Transverse colon (tissue), 4 donors: ENCODE data around the gene BCL6. TPM values are rescaled to one million over a fixed set of nuclear protein-coding genes. Genes with fewer than 3 reads are reported as not detected.

Experiments used
- DNase-seq: peaks from one replicate; pipeline ENCODE4 v3.0.0-alpha.2; 2019
- H3K27ac ChIP-seq, 4 donors: fragments of 200-600 bp; sonication (generic); 2 replicates each; pipeline ENCODE4 v1.5.1; 2016 to 2018; ENCODE audit warnings: inconsistent platforms in 4 of 4
- H3K27me3 ChIP-seq: fragments of 200-600 bp; sonication (generic); 2 replicates; pipeline ENCODE4 v1.5.1; 2017; ENCODE audit warnings: inconsistent platforms
- H3K36me3 ChIP-seq, 4 donors: fragments of 200-600 bp; sonication (generic); 2 replicates each; pipeline ENCODE4 v1.5.1; 2017 to 2019; ENCODE audit warnings: inconsistent platforms in 4 of 4
- H3K4me1 ChIP-seq, 4 donors: fragments of 200-600 bp; sonication (generic); 2 replicates each; pipeline ENCODE4 v1.5.1; 2017 to 2020; ENCODE audit warnings: inconsistent platforms in 4 of 4
- H3K4me3 ChIP-seq, 4 donors: fragments of 200-600 bp; sonication (generic); 1 replicate in 1 of 4; 2 replicates in 3 of 4; pipeline versions ENCODE4 v1.5.1 to v1.6.1; 2017 to 2019; ENCODE audit warnings: inconsistent platforms in 4 of 4
- H3K9me3 ChIP-seq, 2 donors: fragments of 200-600 bp; sonication (generic); 2 replicates each; pipeline ENCODE4 v1.5.1; 2017 to 2019; ENCODE audit warnings: inconsistent platforms in 2 of 2
- EP300 ChIP-seq: sonication (generic); formaldehyde crosslinking; IDR thresholded peaks from one replicate; pipeline ENCODE4 v1.6.1; 2017; ENCODE audit warnings: antibody characterized with exemption, low read depth
- POLR2A ChIP-seq: fragments of 450-650 bp; IDR thresholded peaks from one replicate; pipeline ENCODE4 v1.6.1; 2016; ENCODE audit warnings: antibody characterized with exemption, mild to moderate bottlenecking, moderate library complexity
- POLR2AphosphoS5 ChIP-seq, 3 donors: sonication (generic); formaldehyde crosslinking; IDR thresholded peaks; one replicate each; pipeline ENCODE4 v1.6.1; 2016; ENCODE audit warnings: antibody characterized with exemption in 3 of 3
- WGBS, 2 donors: methylation state at CpG; one replicate each; pipeline ENCODE4 v1.1.5; 2018; ENCODE audit warnings: low coverage in 1 of 2; 5-methylcytosine and 5-hydroxymethylcytosine counted together
- in situ Hi-C, 4 donors: fragments of 200-750 bp; cut with MboI; loops; one replicate each; pipeline versions ENCODE4 v1.15.0 to v1.15.1; 2017; ENCODE audit warnings: low sequenced_read_pairs in 3 of 4, low pct_ligation_motif_present in 1 of 4, low pct_unique_long_range_greater_than_20kb in 1 of 4
- intact Hi-C: fragments of 100-400 bp; cut with DNase I; formaldehyde crosslinking; loops from one replicate; pipeline ENCODE4 v1.15.1; 2023; ENCODE audit warnings: low total_unique reads
- total RNA-seq, 4 donors: library from RNA; depleted of rRNA; stranded (reverse); fragments of >200 nt; gene quantifications; one replicate each; pipeline ENCODE4 v1.1.0, GENCODE V29; 2016
- TF ChIP-seq, protein P1 (sequence below), 5 experiments: fragments of 200-600 bp in 3 of 5; fragments of 450-650 bp in 2 of 5; sonication (generic) in 3 of 5; IDR thresholded peaks; 1 replicate in 2 of 5; 2 replicates in 3 of 5; pipeline ENCODE4 v1.5.1; 2016 to 2017; ENCODE audit warnings: antibody characterized with exemption in 5 of 5, inconsistent platforms in 3 of 5, mild to moderate bottlenecking in 2 of 5, moderate library complexity in 1 of 5

BCL6 gene
- total RNA-seq, 4 donors from 2014 or later = 18.7 to 65.5 (median 32.5) TPM

DNA sequence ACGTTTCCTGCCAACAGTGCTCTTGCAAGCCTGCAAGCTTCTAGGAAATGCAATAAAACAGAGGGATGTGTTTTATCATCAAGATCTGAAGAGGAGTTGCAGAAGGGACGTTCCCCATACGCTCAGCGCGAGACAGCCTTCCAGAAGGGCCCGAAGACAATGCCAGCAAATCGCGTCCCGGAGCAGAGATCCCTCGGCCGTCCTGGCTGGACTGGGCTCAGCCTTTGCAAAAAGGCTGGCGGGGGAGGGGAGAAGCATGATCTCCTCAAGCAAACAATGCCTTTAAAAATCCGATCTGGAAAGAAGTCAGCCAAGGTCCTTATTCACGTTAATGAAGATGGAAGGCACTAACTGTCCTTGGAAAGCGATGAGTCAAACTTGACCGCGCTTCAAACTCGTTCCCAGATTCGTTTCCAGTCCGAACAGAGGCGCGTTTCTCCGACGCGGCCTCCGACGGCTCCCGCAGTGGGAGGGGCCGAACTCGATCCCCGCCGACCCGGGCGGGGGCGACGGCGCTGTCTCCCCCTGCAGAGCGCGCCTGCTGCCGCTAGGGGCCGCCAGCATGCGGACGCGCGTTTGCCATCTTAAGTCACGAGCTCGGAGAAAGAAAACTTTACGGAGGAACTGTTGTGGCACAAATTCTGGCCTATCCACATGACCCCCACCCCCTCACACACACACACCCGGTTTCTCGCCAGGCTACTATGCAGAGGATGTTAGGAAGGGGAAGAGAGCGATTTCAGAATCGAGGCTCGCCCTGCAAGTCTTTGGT, 5.5 kb downstream of the BCL6 start:
- H3K4me1 ChIP-seq = peaks cover 0 to 48% (median 46%) of the 10 kb centered on the region in 4 donors
- intact Hi-C loops (loop anchor here (2.0 to 10.0 kb wide), 5 partner anchors 165 to 1213 kb away; no protein-coding TSS in a partner anchor), in situ Hi-C loops (loop anchor here (5.0 to 25.0 kb wide), 10 partner anchors 415 to 1415 kb away; partner anchors contain the start of gene LPP (in 2 of the 4))
- DNase-seq = peak; percentile 83
- no peaks in the 10 kb centered on the region for H3K9me3 ChIP-seq
- H3K4me3 ChIP-seq = peak overlapping the region; percentile 31 to 71 (median 51)
- TF ChIP-seq, protein P1, sequence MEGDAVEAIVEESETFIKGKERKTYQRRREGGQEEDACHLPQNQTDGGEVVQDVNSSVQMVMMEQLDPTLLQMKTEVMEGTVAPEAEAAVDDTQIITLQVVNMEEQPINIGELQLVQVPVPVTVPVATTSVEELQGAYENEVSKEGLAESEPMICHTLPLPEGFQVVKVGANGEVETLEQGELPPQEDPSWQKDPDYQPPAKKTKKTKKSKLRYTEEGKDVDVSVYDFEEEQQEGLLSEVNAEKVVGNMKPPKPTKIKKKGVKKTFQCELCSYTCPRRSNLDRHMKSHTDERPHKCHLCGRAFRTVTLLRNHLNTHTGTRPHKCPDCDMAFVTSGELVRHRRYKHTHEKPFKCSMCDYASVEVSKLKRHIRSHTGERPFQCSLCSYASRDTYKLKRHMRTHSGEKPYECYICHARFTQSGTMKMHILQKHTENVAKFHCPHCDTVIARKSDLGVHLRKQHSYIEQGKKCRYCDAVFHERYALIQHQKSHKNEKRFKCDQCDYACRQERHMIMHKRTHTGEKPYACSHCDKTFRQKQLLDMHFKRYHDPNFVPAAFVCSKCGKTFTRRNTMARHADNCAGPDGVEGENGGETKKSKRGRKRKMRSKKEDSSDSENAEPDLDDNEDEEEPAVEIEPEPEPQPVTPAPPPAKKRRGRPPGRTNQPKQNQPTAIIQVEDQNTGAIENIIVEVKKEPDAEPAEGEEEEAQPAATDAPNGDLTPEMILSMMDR (IDR thresholded peaks at IDR 0.05) = peak; percentile 96 to 99 (median 98)
- TF ChIP-seq POLR2A = peak; percentile 43
- TF ChIP-seq POLR2AphosphoS5 (IDR thresholded peaks at IDR 0.05) = peak; percentile 86 to 92 (median 90)
- TF ChIP-seq EP300 = peak; percentile 99
- no peaks in the 10 kb centered on the region for H3K27me3 ChIP-seq
- H3K36me3 ChIP-seq = no peaks in the 10 kb centered on the region
- peak overlapping the region; percentile 91 to 99 (median 98) for H3K27ac ChIP-seq
- 0 to 2% methylated on average over 9 to 53 of the region's 53 CpGs for WGBS, 2 donors

DNA sequence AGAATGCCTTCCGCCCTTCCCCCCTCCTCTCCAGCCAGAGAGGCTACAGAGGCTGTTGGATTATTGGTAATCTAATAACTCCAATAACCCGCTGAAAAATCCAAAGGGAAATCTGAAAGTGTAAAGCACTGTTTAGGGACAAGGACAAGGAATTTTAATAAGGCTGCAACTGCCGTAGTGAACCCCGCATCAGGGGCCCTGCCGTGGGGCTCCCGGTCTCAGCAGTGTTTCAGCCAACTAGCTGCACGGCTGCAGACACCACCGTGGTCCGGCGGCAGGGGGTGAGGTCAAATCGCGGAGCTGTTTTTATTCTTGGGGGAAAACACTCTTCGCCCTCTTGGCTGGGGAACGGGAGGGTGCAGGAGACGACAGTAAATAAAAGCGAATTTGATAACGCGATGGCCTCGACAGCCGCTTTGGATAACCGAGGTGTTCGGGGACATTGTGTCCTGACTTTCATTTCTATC, 6.1 kb downstream of the BCL6 start:
- no peak for DNase-seq
- Histone ChIP-seq H3K4me3 (peak overlapping the region; percentile 31 to 71 (median 51)), H3K27me3 (no peaks in the 10 kb centered on the region), H3K4me1 (peaks cover 0 to 48% (median 46%) of the 10 kb centered on the region in 4 donors), H3K9me3 (no peaks in the 10 kb centered on the region), H3K27ac (peak overlapping the region; percentile 91 to 99 (median 98)), H3K36me3 (no peaks in the 10 kb centered on the region)
- in situ Hi-C loops = loop anchor here (5.0 to 25.0 kb wide), 9 partner anchors 423 to 1416 kb away; partner anchors contain the start of gene LPP (in 1 of the 4)
- 0 to 1% methylated on average over 17 to 22 of the region's 22 CpGs for WGBS, 2 donors
- TF ChIP-seq POLR2AphosphoS5 (IDR thresholded peaks at IDR 0.05) (no peak), POLR2A (no peak), EP300 (no peak)
- TF ChIP-seq, protein P1 (IDR thresholded peaks at IDR 0.05) = no peak
- intact Hi-C loops = no loop called here

DNA sequence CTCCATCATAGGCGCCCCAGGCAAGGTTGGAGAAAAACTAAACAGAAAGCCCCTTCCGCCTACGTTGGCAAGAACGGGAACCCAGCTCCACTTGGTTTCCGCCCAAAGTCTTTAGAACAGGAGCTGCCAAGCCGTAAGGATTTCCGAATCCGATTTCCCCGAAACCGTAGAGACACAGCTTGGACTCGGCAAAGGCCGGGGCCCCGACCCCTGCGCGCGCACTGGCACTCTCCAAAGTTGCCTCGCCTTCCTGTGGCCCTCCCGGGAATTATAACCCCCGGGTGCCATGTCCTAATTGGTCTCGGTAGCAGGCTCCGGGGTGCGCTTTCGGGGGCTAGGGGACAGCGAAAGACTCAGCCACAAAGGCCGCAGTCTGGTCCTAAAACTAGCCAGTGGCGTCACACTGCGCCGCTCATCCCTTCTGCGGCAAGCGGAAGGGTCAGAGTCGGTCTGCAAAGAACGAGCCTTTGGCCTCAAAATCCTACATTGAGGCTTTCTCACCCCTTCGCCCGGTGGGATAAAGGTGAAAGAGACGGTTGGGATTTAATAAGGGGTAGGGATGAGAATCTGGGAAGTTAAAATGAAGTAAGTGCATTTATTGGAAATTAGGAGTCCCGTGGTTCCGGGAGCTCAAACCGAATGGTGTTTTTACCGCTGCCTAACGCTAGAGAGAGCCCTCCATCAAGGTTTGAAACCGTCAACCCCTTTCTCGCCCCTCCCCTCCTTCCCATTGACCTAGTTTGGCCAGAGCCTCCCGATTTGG, 6.8 kb downstream of the BCL6 start:
- in situ Hi-C loops = loop anchor here (5.0 to 25.0 kb wide), 9 partner anchors 424 to 1416 kb away; partner anchors contain the start of gene LPP (in 1 of the 4)
- intact Hi-C loops = no loop called here
- Histone ChIP-seq H3K27ac (peak overlapping the region; percentile 91 to 99 (median 98)), H3K27me3 (no peaks in the 10 kb centered on the region), H3K4me1 (peaks cover 0 to 48% (median 46%) of the 10 kb centered on the region in 4 donors), H3K36me3 (peaks cover 0 to 3% (median 0%) of the 10 kb centered on the region in 4 donors), H3K4me3 (peak overlapping the region; percentile 31 to 71 (median 51)), H3K9me3 (no peaks in the 10 kb centered on the region)
- TF ChIP-seq, protein P1 (IDR thresholded peaks at IDR 0.05) = peak; percentile 64 to 85 (median 69)
- TF ChIP-seq POLR2A = peak; percentile 31
- TF ChIP-seq POLR2AphosphoS5 (IDR thresholded peaks at IDR 0.05) = peak in 2 of 3 donors; percentile 39 to 58
- peak; percentile 73 for TF ChIP-seq EP300
- peak; percentile 90 for DNase-seq
- WGBS, 2 donors = 0 to 1% methylated on average over 6 to 43 of the region's 43 CpGs

DNA sequence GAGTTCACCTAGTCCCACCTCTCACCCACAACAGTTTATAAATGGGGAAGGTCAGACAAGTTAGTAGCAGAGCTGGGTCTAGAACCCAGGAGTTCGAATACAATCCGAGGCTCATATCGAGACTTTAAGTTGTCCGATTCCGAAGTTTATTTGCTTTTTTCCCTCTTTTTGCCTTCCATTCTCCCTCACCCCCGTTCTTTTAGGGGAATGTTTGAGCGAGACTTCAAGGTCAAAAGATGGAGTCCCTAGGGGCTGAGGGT, 7.3 kb downstream of the BCL6 start:
- in situ Hi-C loops = loop anchor here (5.0 to 25.0 kb wide), 9 partner anchors 424 to 1417 kb away; partner anchors contain the start of gene LPP (in 1 of the 4)
- Histone ChIP-seq H3K4me1 (peaks cover 0 to 44% (median 43%) of the 10 kb centered on the region in 4 donors), H3K9me3 (no peaks in the 10 kb centered on the region), H3K27me3 (no peaks in the 10 kb centered on the region), H3K27ac (peak overlapping the region; percentile 91 to 99 (median 98)), H3K36me3 (peaks cover 0 to 7% (median 2%) of the 10 kb centered on the region in 4 donors), H3K4me3 (peak overlapping the region; percentile 31 to 71 (median 51))
- TF ChIP-seq, protein P1 (IDR thresholded peaks at IDR 0.05) = no peak
- no peak for TF ChIP-seq POLR2A
- peak in 1 of 3 donors; percentile 2 for TF ChIP-seq POLR2AphosphoS5 (IDR thresholded peaks at IDR 0.05)
- no peak for TF ChIP-seq EP300
- 0% methylated on average over 7 of the region's 7 CpGs for WGBS, 2 donors
- DNase-seq = no peak
- intact Hi-C loops = no loop called here
